GM21825 (cell line): ENCODE results near the gene FBXL14.
"Not testable (repeated sequence)": the region's sequence is repeated elsewhere in the genome, so short reads cannot be mapped to it uniquely, and the experiment has no call there.

ENCODE experiments used
- ATAC-seq: cut with Tn5 transposase; IDR thresholded peaks from one replicate; pipeline ENCODE4 v1.9.1; 2021; ENCODE audit warnings: mild to moderate bottlenecking, moderate library complexity; ENCODE audit not compliant: unreplicated experiment

Gene FBXL14

GRCh38 chr12:1574865-1575259 lies 19.5 kb downstream of the FBXL14 start:
- ATAC-seq, result no peak

- no peak for ATAC-seq
Observed at GRCh38 chr12:1573960-1574864, 20.2 kb downstream of the FBXL14 start.

- no peak for ATAC-seq
Observed at GRCh38 chr12:1572731-1573130, 21.6 kb downstream of the FBXL14 start.

GRCh38 chr12:1567852-1568251 lies 26.5 kb downstream of the FBXL14 start:
- no peak for ATAC-seq

- no peak for ATAC-seq
Observed at GRCh38 chr12:1566449-1567135, 27.8 kb downstream of the FBXL14 start.

GRCh38 chr12:1565172-1565571 lies 29.2 kb downstream of the FBXL14 start:
- ATAC-seq, result no peak

- no peak for ATAC-seq
Observed at GRCh38 chr12:1564067-1564466, 30.3 kb downstream of the FBXL14 start.

GRCh38 chr12:1562813-1563407 lies 31.5 kb downstream of the FBXL14 start:
- ATAC-seq, result no peak

GRCh38 chr12:1560704-1561103 lies 33.7 kb downstream of the FBXL14 start:
- no peak for ATAC-seq

GRCh38 chr12:1559676-1560091 lies 34.7 kb downstream of the FBXL14 start:
- ATAC-seq, result no peak

- ATAC-seq, result not testable (repeated sequence)
Observed at GRCh38 chr12:1558108-1558507, 36.3 kb downstream of the FBXL14 start.

GRCh38 chr12:1553987-1554982 lies 40.1 kb downstream of the FBXL14 start:
- ATAC-seq, result peak; percentile 97

- no peak for ATAC-seq
Observed at GRCh38 chr12:1553536-1553935, 40.8 kb downstream of the FBXL14 start.

- no peak for ATAC-seq
Observed at GRCh38 chr12:1552911-1553491, 41.4 kb downstream of the FBXL14 start.

- no peak for ATAC-seq
Observed at GRCh38 chr12:1552171-1552570, 42.2 kb downstream of the FBXL14 start.

GRCh38 chr12:1551496-1551895 lies 42.9 kb downstream of the FBXL14 start:
- no peak for ATAC-seq

- ATAC-seq, result no peak
Observed at GRCh38 chr12:1546931-1547640, 47.3 kb downstream of the FBXL14 start.

- ATAC-seq, result no peak
Observed at GRCh38 chr12:1544996-1545700, 49.2 kb downstream of the FBXL14 start.

GRCh38 chr12:1542599-1542998 lies 51.8 kb downstream of the FBXL14 start:
- ATAC-seq, result no peak
